AG08396 (cell line): ENCODE results near the gene ADAM22.
"Not testable (repeated sequence)": the region's sequence is repeated elsewhere in the genome, so short reads cannot be mapped to it uniquely, and the experiment has no call there.

Experiments used
- DNase-seq: peaks from one replicate; pipeline ENCODE4 v3.0.0; 2012; ENCODE audit warnings: low spot score, mixed read lengths

ADAM22 gene, protein sequence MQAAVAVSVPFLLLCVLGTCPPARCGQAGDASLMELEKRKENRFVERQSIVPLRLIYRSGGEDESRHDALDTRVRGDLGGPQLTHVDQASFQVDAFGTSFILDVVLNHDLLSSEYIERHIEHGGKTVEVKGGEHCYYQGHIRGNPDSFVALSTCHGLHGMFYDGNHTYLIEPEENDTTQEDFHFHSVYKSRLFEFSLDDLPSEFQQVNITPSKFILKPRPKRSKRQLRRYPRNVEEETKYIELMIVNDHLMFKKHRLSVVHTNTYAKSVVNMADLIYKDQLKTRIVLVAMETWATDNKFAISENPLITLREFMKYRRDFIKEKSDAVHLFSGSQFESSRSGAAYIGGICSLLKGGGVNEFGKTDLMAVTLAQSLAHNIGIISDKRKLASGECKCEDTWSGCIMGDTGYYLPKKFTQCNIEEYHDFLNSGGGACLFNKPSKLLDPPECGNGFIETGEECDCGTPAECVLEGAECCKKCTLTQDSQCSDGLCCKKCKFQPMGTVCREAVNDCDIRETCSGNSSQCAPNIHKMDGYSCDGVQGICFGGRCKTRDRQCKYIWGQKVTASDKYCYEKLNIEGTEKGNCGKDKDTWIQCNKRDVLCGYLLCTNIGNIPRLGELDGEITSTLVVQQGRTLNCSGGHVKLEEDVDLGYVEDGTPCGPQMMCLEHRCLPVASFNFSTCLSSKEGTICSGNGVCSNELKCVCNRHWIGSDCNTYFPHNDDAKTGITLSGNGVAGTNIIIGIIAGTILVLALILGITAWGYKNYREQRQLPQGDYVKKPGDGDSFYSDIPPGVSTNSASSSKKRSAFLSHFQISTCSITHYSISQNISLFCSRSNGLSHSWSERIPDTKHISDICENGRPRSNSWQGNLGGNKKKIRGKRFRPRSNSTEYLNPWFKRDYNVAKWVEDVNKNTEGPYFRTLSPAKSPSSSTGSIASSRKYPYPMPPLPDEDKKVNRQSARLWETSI

DNA sequence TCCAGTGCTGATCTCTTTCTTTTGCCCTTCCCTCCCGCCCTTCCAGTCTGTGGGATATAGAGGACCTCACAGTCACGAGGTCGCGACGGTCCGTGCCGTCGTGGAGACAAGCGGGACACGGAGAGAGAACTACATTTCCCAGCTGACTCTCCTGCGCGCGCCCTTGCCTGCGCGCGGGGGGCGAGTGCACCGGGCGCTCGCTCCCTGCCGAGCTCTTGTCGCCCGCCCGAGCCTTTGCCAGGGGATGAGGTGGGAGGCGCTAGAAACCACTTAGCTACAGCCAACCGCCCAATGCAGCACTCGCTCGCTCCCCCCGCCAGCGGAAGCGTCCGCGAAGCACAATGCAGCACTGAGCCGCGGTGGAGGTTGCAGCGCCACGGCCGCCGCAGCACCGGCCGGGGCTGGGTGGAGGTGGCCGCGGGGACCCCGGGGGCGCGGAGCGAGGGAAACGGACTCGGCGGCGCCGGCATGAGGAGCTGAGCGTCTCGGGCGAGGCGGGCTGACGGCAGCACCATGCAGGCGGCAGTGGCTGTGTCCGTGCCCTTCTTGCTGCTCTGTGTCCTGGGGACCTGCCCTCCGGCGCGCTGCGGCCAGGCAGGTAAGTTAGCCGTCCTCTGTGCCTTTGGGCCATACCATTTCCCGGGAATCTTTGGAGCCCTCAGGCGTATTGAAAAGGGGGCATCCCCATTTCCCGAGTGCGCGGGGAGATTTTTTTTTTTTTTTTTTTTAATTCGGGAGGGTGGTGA, at the start of gene ADAM22:
Gene ADAM22, plus strand, starts transcription at position 299 of the 746 bp plus-strand sequence. Its CDS starts 215 bp downstream, at position 514.
- DNase-seq, result peak; percentile 83

DNA sequence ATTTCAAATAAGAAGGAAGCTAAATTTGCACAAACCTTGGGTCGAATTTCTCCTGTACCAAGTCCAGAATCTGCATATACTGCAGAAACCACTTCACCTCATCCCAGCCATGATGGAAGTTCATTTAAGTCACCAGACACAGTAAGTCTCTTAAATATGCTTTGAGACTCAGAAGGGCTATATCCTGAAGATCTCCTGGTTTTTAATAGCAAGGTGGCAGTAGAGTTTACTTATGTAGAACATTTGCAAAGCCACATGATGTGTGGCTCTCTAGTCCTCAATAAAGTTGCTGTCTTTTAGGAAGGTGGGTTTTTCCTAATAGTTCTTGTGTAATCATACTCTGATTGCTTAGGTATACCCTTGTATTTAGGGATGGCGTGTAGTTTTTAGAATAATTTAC, 49.0 kb upstream of the ADAM22 start:
- DNase-seq, result no peak

DNA sequence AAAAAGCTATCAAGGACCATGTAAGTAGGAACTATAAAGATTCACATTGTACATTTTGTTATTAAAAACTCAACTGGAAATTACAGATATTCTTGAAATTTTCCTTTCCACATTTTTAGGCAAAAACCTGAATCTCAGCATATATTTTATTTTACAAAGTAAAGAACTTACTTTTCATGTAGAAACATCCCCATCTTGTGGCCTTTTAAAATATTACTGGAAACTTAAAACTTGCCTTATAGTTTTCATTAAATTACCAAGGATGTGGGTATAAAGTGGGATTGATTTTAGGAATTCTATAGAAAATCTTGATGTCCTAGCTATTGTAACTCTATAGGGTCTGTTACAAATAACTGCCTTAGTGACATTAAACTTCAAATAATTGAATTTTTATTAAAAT, 47.2 kb upstream of the ADAM22 start:
- DNase-seq, result no peak

DNA sequence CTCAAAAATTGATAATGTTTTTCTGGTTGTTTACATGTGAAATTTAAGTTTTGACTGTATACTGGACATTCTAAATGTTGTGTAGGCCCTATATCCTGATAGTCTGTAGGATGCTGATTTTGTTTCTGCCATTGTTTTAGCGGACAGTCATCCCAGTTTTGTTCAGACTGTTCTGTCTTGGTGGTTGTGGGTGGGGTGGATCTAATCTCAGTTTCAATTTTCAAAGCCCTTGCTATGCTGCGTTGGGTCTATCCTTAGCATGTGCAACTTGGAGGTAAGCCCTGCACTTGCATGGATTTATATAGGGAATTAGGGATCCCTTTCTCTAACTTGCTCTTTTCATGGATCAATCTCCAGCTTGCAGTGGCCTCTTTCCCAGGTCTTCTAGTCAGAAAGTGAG, 38.7 kb upstream of the ADAM22 start:
- no peak for DNase-seq

DNA sequence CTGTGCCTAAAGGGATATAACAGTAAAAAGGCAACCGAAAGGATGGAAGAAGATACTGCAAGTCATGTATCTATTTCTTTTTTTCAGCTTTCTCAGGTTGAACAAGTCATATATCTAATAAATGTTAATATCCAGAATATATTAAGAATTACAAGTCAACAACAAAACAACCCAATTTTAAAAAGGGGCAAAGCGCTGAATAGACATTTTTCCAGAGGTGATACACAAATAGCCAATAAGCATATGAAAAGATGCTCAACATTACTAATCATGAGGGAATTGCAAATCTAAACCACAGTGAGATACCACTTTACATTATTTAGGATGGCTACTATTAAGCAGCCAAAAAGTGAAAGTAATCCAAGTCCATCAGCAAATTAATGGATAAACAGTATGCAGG, 34.8 kb upstream of the ADAM22 start:
- no peak for DNase-seq

DNA sequence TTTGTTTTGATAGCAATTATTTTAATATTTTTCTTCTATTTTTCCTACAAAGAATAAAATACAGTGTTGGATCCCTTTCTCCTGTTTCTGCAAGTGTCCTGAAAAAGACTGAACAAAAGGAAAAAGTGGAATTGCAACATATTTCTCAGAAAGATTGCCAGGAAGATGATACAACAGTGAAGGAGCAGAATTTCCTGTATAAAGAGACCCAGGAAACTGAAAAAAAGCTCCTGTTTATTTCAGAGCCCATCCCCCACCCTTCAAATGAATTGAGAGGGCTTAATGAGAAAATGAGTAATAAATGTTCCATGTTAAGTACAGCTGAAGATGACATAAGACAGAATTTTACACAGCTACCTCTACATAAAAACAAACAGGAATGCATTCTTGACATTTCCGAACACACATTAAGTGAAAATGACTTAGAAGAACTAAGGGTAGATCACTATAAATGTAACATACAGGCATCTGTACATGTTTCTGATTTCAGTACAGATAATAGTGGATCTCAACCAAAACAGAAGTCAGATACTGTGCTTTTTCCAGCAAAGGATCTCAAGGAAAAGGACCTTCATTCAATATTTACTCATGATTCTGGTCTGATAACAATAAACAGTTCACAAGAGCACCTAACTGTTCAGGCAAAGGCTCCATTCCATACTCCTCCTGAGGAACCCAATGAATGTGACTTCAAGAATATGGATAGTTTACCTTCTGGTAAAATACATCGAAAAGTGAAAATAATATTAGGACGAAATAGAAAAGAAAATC, 26.7 kb upstream of the ADAM22 start:
- not testable (repeated sequence) for DNase-seq

DNA sequence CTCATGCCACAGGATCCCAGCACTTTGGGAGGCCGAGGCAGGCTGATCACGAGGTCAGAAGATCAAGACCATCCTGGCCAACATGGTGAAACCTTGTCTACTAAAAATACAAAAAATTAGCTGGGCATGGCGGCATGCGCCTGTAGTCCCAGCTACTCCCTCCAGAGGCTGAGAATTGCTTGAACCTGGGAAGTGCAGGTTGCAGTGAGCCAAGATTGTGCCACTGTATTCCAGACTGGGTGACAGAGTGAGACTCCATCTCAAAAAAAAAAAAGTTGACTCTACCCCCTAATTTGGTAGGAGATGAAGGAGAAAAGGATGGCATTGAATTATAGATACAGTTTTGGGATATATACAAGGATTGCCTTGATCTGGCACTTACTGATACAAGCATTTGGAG, 25.2 kb upstream of the ADAM22 start:
- DNase-seq, result not testable (repeated sequence)

DNA sequence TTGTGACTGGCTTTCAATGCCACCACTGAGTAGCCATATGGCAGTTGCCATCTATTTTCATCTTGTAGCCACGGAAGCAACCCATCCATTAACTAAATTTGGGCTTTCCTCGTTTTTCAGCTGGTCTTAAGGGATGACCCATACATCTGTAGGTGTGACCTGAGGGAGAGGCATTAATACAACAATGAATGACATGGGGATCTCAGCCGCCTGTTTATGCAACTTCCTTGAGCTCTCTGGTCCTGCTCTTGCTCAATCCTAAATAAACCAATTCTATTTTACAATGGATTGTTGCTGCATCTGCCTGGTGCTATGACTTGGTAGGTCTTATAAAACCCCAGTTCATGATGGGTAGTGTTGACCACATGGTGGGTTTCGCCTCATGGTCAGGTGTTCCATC, 21.9 kb upstream of the ADAM22 start:
- no peak for DNase-seq

DNA sequence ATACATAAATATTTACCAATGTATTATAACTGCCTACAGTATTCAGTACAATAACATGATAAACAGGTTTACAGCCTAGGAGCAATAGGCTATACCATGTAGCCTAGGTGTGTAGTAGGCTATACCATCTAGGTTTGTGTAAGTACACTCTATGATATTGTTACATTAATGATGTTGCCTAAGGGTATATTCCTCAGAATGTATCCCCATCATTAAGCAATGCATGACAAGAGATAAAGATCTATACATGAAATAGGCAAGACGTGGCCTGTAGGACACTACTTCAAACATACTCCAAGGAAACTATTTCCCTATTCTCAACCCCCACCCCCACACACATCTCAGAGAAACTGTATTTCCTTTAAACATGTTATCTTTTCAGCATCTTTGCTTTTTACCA, 15.3 kb upstream of the ADAM22 start:
- DNase-seq, result no peak

DNA sequence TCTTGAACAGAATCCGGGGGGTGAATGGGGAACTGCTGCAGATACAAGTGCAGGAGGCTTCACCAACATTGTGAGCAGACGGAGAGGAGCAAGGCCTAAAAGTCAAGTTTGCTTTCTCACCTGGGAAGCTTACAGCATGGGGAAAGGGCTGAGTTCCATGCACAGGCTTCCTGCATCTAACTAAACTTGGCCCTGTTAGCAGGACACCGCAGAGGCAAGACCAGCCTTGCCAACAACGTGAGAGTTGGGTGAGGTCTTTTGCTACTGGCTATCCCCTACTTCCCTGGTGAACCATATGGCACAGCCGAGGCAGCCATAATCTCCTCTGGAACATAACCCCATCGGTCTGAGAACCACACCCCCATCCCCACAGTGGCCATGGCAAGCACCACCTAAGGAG, 14.2 kb upstream of the ADAM22 start:
- DNase-seq, result no peak

DNA sequence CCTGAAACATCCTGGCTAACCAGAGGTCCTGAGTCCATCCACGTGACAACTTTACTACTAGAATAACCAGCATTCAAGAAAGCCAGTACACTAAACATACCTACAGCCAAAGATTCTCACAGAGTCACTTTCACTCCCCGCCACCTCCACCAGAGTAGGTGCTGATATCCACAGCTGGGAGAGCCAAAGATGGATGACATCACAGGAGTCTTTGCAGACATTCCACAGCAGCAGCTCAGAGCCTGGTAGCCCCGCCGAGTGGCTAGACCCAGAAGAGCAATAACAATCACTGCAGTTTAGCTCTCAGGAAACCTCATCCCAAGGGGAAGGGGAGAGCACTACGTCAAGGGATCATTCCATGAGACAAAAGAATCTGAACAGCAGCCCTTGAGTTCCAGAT, 13.5 kb upstream of the ADAM22 start:
- no peak for DNase-seq

DNA sequence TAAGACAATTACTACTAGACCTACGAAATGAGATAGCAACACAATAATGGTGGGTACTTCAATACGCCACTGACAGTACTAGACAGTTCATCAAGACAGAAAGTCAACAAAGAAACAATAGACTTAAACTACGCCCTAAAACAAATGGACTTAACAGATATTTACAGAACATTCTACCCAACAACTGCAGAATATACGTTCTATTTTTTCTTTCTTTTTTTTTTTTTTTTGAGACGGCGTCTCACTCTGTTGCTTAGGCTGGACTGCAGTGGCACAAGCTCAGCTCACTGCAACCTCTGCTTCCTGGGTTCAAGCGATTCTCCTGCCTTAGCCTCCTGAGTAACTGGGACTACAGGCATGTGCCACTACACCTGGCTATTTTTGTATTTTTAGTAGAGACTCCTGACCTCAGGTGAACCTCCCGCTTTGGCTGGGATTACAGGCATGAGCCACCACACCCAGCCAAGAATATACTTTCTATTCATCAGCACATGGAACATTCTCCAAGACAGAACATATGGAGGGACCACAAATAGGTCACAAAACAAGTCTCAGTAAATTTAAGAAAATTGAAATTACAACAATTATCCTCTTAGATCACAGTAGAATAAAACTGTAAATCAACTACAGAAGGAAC, 11.2 kb upstream of the ADAM22 start:
- not testable (repeated sequence) for DNase-seq

DNA sequence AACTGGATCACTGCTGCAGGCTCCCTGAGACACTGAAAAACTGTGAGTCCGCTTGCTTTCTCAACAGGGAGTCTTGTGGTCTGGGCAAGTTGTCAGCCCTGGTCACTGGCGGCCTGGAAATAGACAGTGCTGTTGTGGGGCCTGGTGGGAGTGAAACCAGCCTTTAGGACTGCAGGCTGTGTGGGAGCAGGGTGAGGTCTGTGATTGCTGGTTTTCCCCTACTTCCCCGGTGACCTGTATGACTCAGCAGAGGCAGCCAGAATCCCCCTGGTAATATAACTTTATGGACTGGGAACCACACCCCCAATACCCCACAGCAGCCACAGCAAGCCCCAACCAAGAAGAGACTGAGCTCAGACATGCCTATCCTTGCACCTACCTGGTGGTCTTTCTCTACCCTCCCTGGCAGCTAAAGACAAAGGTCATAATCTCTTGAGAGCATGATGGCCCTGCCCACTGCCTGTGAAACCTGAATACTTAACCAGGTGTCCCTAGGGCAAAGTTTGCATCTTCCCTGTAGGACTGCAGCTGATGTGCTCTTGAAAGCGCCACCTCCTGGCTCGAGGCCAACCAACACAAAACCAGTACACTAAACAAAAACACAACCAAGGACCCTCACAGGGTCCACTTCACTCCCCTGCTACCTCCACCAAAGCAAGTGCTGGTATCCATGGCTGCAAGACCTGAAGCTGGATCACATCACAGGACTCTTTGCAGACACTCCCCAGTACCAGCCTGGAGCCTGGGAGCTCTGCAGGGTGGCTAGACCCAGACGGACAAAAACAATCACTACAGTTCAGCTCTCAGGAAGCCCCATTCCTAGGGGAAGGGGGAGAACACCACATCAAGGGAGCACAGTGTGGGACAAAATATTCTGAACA, 7.2 kb upstream of the ADAM22 start:
- no peak for DNase-seq

DNA sequence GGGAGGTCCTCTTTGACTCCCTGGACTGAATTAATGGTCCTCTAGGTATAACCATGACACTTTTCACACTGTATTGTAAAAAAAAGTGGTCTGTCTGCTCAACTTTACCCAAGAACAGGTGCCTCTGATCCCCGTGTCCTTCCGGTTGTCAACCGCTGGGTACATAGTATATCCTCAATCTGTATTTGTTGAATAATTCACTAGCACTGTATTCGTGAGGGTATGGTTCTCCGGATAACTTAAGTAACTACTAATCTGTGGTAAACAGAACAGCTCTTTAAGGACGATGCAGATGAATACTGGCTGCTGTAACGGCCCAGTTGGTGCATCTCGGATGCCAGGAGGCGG, 472 bp upstream of the ADAM22 start:
- no peak for DNase-seq

DNA sequence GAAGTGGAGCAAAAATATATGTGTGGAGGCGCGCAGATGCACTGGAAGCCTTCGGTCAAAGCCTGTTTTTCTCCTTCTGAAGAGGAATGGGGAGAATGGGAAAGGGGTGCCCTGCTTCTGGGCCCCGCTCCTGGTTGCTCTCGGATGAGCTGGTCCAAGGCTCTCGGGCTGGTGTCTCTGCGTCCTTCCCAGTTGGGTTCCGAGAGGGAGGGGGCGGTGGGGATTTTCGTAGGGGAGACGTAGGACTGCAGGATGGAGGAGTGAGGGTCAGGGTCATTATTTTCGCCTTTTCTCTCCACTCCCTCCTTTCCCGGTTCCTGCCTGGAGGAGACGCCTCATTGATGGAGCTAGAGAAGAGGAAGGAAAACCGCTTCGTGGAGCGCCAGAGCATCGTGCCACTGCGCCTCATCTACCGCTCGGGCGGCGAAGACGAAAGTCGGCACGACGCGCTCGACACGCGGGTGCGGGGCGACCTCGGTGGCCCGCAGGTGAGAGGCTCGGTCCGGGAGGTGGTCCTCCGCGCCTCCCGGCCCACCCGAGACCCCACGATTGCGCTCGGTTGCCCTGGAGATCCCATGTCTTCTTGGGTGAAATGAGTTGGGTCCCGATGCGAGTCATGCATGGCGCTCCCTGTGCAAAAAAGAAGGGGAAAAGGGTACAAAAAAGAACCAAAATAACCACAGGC, 790 bp downstream of the ADAM22 start:
- peak; percentile 20 for DNase-seq

DNA sequence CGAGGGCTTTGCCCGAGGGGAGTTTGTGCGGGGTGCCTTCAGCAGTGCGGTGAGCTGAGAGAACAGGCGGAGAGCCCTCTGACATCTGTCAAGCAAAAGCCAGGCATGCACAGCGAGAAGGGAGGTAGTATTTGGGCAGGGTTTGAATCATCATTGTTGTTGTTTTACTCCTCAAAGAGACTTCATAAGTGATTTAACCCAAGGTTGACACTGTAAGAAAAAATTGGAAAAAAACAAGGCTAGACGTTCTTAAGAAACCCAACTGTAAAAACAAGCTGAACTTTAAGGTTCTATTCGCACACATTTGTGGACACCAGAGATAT, 1.3 kb downstream of the ADAM22 start:
- no peak for DNase-seq

DNA sequence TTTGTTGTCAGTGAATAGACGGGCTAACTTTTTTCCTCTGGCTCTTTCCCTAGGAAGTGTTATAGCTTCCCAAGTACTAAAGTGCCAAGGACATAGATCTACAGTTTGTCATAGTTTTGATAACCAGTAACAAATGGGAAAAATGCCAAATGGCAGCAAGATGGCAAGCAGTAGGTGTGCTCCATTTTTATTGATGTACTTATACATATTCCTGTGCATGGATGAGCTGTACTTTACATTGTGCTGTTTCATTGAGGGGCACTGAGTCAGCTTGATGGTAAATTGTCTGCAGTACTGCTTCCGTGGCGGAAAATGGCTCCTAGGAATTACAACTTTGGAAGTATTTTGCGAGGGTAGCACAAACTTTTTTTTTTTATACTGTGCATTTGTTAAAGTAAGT, 7.1 kb downstream of the ADAM22 start:
- DNase-seq, result no peak

DNA sequence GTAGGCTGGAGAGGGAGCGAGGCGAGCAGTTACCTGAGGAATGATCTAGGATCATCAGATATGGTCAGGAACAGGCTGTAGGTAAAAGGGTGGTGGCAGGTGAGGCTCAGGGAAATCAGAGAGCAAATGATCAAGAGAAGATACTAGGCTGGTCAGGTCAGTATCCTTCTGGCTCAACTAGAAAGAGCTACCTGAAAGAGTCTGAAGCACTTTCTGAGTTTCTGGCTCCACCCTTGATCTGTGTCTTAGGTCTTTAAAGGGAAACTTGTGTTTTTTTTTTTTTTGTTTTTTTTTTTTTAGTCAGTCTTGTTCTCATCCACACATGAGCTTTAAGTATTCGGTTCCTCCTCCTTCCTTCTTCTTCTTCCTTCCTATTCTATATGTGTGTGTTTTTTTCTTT, 10.5 kb downstream of the ADAM22 start:
- no peak for DNase-seq

DNA sequence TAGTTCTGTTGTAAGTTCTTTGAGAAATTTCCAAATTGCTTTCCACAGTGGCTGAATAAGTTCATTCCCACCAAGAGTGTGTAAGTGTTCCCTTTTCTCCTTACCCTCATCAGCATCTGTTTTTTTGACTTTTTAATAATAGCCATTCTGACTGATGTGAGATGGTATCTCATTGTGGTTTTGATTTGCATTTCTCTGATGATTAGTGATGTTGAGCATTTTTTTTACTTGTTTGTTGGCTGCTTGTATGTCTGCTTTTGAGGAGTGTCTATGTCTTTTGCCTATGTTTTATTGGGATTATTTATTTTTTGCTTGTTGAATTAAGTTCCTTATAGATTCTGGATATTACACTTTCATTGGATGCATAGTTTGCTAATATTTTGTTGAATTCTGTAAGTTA, 11.9 kb downstream of the ADAM22 start:
- not testable (repeated sequence) for DNase-seq

DNA sequence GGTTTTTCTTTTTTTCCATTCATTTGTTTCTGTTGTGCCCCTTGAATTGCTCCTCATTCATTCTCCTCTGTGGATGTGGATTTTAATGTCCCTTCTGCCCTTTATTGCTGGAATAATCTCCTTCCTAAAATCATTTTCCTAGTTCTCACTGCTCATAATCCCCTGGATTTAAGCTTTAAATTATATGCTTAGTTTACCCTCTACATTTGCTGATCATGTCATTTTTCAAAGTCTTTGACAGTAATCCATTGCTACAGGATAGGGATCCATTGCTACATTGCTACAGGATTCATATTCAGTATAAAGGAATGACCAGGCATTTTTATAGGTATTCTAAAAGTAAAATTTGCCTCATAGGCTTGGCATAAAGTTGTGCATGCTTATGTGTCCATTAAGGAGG, 14.3 kb downstream of the ADAM22 start:
- no peak for DNase-seq
